ENCODE measurements around the gene SLC11A1.

- TF ChIP-seq CTCF (conservative IDR thresholded peaks at IDR 0.05; ENCODE audit: low read depth in 2 of 2): no peak
- TF ChIP-seq REST (IDR thresholded peaks at IDR 0.05; ENCODE audit: unreplicated experiment): no peak
- no peak for TF ChIP-seq EZH2phosphoT487 (IDR thresholded peaks at IDR 0.05; ENCODE audit: unreplicated experiment)
- no peak for TF ChIP-seq CREB1 (CRISPR knock-in tag; IDR thresholded peaks at IDR 0.05; ENCODE audit: low read depth)
- TF ChIP-seq JUNB (IDR thresholded peaks at IDR 0.05; ENCODE audit: unreplicated experiment): no peak
- TF ChIP-seq POLR2AphosphoS5 (IDR thresholded peaks at IDR 0.05; ENCODE audit: low read depth): no peak
- no peak for TF ChIP-seq EZH2 (IDR thresholded peaks at IDR 0.05; ENCODE audit: low read depth, unreplicated experiment)
- TF ChIP-seq ZNF114 (CRISPR knock-in tag; IDR thresholded peaks at IDR 0.05): no peak
- no peak for TF ChIP-seq STAT1 (IDR thresholded peaks at IDR 0.05; ENCODE audit: unreplicated experiment)
- TF ChIP-seq ETS1 (IDR thresholded peaks at IDR 0.05): no peak
These were observed 50.7 kb downstream of the SLC11A1 start for GRCh38 chr2:218432676-218433365.

Data from GM23338 (cell line).